PFSK-1 (cell line): ENCODE data around the gene PTGR3.

ENCODE experiments used
- FOXP2 ChIP-seq: optimal IDR thresholded peaks from 2 replicates; pipeline ENCODE3; 2011; ENCODE audit warnings: borderline replicate concordance, control low read depth, inconsistent platforms; ENCODE audit not compliant: insufficient read depth; ENCODE audit errors: extremely low read length, extremely low read depth
- POLR2AphosphoS5 ChIP-seq: IDR thresholded peaks from 2 replicates; pipeline ENCODE4 v1.6.1; 2012; ENCODE audit warnings: low read depth, mild to moderate bottlenecking, control low read depth, low read length, moderate library complexity
- SIN3A ChIP-seq: IDR thresholded peaks from 2 replicates; pipeline ENCODE4 v1.6.1; 2012; ENCODE audit warnings: mild to moderate bottlenecking, low read length, moderate library complexity, borderline replicate concordance; ENCODE audit not compliant: insufficient read depth
- TAF1 ChIP-seq: IDR thresholded peaks from 2 replicates; pipeline ENCODE4 v1.6.1; 2012; ENCODE audit warnings: low read length, control low read depth, borderline replicate concordance; ENCODE audit not compliant: insufficient read depth
- TF ChIP-seq, protein P1 (sequence below), 2 experiments: IDR thresholded peaks; 2 replicates each; pipeline versions ENCODE4 v1.6.1 to v1.8.0; 2011 to 2012; ENCODE audit warnings: low read depth in 2 of 2, low read length in 2 of 2, control low read depth in 1 of 2, inconsistent platforms in 1 of 2, mild to moderate bottlenecking in 1 of 2, moderate library complexity in 1 of 2; ENCODE audit not compliant: insufficient read depth in 1 of 2

DNA sequence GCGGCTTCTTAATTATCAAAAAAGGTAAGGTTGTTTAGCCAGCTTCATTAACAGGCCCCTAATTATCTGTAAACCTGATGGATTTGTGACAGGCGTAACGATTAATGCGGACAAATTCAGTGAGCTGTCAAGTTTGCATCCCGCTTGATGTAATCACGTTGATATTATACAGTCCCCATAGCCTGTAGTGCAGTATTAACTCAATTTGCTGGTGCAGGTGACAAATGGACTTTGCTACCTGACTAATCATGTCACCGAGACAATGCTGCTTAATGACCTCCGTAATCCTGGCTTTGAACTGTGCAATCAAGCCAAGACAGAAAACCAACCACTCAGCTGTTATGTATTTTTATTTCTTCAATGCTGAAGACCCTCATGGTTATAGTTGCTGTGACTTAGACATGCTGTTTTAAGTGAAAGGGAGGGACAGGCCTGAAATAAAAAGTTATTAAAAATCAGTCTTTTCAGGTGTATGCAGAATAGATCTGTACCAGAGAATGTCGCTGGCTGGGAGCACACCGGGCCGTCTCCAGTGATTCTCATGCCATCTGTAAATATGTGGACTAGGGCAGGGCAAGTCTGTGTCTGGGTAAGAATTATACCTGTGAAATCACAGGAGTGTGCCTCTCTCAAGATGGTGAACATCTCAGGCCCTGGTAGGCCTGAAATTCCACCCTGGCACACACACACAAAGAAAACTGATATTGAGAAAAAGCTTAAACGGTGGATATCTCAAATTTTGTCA lies 6.0 kb upstream of the PTGR3 start:
- no peak for TF ChIP-seq POLR2AphosphoS5
- no peak for TF ChIP-seq SIN3A
- no peak for TF ChIP-seq TAF1
- TF ChIP-seq, protein P1, sequence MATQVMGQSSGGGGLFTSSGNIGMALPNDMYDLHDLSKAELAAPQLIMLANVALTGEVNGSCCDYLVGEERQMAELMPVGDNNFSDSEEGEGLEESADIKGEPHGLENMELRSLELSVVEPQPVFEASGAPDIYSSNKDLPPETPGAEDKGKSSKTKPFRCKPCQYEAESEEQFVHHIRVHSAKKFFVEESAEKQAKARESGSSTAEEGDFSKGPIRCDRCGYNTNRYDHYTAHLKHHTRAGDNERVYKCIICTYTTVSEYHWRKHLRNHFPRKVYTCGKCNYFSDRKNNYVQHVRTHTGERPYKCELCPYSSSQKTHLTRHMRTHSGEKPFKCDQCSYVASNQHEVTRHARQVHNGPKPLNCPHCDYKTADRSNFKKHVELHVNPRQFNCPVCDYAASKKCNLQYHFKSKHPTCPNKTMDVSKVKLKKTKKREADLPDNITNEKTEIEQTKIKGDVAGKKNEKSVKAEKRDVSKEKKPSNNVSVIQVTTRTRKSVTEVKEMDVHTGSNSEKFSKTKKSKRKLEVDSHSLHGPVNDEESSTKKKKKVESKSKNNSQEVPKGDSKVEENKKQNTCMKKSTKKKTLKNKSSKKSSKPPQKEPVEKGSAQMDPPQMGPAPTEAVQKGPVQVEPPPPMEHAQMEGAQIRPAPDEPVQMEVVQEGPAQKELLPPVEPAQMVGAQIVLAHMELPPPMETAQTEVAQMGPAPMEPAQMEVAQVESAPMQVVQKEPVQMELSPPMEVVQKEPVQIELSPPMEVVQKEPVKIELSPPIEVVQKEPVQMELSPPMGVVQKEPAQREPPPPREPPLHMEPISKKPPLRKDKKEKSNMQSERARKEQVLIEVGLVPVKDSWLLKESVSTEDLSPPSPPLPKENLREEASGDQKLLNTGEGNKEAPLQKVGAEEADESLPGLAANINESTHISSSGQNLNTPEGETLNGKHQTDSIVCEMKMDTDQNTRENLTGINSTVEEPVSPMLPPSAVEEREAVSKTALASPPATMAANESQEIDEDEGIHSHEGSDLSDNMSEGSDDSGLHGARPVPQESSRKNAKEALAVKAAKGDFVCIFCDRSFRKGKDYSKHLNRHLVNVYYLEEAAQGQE (IDR thresholded peaks at IDR 0.05; ENCODE audit: insufficient read depth in 1 of 2, low read depth in 2 of 2, low read length in 2 of 2), result no peak
- TF ChIP-seq FOXP2, result no peak
